ENCODE results near the gene KBTBD13.

GRCh38 chr15:65066635-65067316, 9.8 kb upstream of the KBTBD13 start:
- TF ChIP-seq CTCF (IDR thresholded peaks at IDR 0.05) = no peak
- TF ChIP-seq POLR2A (IDR thresholded peaks at IDR 0.05) = no peak

All from Peyer's patch (tissue), 4 donors.